Lower leg skin (tissue), 3 donors: ENCODE measurements around the gene ANXA4.

Source experiments
- CTCF ChIP-seq, 3 donors: fragments of 450-650 bp; IDR thresholded peaks; one replicate each; pipeline ENCODE4 v1.5.1; 2016; ENCODE audit warnings: antibody characterized with exemption in 3 of 3, mild to moderate bottlenecking in 3 of 3, moderate library complexity in 2 of 3
- POLR2A ChIP-seq, 2 donors: fragments of 450-650 bp; IDR thresholded peaks; one replicate each; pipeline ENCODE4 v1.6.1; 2016 to 2017; ENCODE audit warnings: antibody characterized with exemption in 2 of 2, mild to moderate bottlenecking in 1 of 2, moderate library complexity in 1 of 2

DNA sequence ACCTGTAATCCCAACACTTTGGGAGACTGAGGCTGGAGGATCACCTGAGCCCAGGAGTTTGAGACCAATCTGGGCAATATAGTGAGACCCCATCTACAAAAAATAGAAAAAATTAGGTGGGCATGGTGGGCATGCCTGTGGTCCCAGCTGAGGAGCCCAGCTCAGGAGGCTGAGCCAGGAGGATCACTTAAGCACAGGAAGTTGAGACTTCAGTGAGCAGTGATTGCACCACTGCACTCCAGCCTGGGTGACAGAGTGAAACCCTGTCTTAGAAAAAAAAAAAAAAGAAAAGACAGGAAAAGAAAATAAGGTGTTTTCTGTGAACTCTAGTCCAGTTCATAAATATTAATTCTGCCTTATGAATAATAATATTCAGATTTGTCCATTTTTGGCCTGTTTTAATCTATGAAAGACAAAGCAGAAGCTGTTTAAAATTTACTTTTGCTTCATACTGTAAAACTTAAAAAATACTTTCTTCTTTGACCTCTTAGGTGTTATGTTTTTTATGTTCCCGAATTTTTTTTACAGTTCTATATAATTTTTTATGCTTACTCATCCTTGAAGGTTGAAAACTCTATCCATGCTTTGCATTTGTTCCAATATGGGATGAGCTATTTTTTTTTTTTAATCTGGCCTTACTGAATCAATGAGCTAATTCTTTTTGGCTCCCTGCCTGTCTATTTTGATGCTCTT lies 8.4 kb upstream of the ANXA4 start:
- TF ChIP-seq CTCF (IDR thresholded peaks at IDR 0.05) (no peak), POLR2A (IDR thresholded peaks at IDR 0.05) (no peak)
